Urothelium cell line (cell line): ENCODE results near the gene SLC15A3.

Experiments
- DNase-seq: peaks from one replicate; pipeline ENCODE4 v3.0.0; 2011; ENCODE audit warnings: low spot score, mixed read lengths
- FAIRE-seq: peaks from 2 replicates; lab custom pipeline; 2011; peaks lifted over from hg19 to GRCh38; lab: Jason Lieb, UNC

Gene SLC15A3

DNA sequence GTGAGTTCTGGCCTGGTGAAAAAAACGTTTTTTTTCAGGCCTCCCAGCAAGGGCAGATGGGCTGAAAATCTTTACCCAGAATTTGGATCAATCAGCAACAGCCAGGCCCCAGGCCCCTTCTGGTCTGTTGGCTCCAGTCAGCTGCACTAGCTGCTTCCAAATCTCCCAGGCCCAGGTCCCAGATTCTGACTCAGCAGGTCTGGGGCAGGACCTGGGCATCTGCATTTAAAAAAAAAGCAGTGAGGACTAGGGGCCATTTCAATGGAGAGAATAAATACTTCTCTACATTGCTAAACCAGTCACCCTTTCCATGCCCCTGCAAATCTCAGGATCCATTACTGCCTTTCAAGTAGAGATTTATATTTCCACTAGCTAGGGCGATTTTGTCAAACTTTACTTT, 4.3 kb downstream of the SLC15A3 start:
- FAIRE-seq (no peak), DNase-seq (no peak)

DNA sequence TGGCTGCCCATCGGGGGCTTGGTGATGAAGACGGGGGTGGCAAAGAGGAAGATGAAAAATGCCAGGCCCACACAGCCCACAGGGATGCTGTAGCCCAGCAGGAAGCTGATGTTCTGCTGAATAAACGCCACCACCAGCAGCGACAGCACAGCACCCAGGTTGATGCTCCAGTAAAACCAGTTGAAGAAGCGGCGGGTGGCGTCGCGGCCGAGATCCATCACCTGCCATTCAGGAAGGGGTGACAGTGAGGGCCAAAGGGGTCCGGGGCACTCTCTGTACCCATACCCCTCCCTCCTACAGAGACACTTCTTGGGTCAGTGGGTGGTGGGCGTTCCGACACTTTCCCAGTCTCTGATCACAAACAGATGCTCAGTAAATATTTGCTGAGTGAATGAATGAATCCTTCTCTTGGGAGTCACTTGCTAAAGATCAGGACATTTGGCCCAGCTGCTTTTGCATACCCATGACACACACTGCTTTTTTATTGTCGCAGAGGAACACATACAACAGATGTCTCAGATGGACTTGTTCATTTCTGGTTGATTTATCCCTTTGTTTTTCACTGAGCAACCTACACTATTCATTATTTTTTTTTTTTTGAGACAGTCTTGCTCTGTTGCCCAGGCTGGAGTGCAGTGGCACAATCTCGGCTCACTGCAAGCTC, 5.2 kb downstream of the SLC15A3 start:
- DNase-seq, result no peak
- no peak for FAIRE-seq

DNA sequence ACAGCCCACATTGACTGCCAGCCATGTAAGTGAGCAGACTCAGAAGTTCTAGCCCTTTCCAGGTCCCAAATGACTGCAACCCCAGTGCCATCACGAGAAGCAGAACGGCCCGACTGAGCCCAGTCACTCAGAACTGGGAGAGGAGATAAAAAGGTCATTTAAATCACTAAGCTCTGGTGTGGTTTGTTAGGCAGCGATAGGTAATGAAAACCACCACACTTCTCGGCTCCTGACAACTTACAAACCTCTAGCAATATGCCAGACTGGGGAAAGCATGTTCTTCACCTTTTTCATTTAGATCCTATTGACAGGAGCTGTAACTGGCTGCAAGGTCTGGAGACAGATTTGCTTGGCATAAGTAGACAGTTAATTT, 6.7 kb downstream of the SLC15A3 start:
- FAIRE-seq, result no peak
- DNase-seq, result no peak

DNA sequence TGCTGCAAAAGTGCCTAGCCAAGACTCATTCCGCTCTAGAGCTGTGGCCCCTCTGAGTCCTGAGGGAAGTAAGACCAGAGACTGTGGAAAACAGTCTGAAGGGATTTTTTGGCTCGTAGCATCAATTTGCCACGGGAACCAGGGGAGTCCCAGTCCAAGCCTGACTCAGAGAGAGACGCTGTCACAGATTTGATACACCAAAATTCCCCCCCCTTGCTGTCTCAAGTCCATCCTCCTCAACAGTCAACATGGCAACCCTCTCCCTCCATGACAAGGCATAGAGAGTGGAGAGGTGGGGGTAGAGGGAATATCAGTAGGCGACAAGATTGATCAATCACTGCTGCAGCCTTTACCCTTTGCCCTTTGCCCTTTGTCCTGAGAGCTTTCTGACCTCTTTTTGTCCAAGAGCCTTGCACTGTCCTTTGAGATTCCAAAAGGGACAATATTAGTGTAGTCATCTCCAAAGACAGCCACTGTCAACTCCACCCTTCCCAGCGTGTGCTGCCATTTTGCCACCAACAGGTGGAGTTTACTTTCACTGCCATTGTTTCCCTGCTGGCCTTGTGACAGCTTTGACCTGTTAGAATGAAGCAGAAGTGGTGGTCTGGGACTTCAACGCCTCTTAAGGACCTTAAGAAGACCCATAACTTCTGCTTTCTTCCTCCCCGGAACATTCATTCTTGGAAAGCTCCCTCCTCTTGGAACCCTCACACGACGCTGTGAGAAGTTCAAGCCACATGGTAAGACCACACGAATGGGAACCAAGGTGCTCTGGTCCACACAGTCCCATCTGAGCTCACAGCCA, 7.3 kb downstream of the SLC15A3 start:
- FAIRE-seq (no peak), DNase-seq (no peak)

DNA sequence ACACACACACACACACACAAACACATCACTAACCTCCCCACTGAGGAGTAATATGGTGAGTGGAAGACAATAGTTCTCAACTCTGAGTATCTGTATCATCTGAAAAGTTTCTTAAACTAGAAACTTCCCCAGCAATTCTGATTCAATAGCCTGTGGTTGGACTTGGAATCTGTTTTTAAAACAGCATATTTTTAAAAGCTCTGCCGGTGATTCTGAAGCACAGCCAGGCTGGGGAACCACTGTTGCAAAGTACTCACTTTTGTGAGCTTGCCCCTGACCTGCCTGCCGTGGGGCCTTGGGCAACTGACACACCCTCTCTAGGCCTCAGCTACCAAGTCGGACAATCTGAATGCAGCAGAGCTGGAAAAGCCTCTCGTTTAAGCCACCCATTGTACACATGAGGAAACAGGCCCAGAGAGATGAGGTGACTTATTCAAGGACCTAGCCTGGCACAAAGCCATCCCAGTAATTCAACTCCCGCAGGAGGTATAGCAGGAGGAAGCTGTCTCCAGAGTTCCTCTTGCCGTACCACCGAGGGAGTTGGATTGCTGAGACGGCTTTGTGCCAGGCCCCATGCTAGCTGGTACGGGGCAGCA, 8.9 kb downstream of the SLC15A3 start:
- DNase-seq (no peak), FAIRE-seq (no peak)

DNA sequence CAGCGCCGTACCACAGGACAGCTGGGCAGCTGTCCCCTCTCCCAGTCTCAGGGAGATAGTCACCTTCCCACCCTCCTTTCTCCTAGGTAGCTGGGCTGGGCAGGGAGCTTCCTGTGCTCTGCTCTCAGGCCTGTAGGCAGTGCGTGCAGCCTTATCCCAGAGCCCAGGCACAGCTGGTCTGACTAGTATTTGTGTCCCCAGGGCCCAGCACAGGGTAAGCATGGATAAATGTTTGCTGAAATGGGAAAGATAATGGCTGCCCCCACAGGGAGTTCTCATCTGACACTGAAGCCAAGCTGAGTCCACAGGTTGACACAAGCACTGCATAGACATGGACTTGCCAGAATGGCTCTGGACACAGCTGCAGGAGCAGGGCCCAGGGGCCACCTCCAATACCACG, 9.8 kb downstream of the SLC15A3 start:
- DNase-seq, result no peak
- no peak for FAIRE-seq

DNA sequence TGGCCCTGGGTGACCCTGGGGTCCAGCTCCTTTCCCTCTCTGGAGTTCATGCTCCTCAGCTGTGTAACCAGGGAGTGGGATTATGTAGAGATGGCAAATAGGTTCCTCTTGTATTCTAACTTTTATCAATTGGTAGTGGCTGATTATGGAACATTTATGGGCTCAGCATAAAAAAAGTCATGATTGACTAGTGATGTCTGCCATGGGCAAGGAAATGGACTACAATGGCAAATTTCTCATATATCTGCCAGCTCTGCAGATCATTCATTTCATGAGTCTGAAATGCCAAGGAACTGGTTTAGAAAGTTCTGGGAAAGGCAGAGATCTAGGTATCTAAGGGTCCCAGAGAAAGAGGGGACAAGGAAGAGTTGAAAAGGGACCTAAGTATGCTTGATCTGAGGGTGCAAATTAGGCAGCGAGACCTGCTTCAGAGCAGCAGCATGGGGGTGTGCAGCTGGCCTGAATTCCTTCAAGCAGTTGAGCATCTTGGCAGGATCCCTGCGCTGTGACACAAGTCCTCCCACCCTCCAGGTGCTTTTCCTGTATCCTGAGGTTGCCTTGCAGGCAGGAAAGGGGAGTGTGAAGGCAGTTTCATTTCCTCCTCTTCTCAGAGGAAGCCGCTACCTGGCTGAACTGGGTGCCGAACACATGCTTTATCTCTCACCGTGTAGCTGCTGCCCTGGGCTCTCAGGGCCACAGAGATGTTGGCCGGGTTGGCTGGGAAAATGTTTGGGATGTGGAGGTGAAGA, 10.4 kb downstream of the SLC15A3 start:
- DNase-seq (no peak), FAIRE-seq (no peak)

DNA sequence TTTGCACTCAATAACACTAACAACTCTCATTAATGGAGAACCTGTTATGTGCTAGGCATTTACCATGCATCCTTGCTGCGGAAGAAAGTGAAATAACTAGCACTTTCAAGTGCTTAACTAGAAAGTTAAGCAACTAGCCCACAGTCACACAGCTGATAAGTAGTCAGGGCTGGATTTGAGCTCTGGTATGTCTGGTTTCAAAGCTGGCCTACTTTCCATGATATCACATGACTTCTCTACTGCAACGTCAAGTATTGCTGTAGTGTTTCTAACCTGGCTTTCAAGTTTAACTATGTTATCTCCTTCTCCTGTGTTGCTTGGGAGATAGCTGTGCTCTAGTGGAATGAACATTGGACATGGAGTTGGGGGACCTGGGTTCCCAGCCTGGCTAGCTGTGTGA, 12.1 kb downstream of the SLC15A3 start:
- no peak for FAIRE-seq
- DNase-seq, result no peak

DNA sequence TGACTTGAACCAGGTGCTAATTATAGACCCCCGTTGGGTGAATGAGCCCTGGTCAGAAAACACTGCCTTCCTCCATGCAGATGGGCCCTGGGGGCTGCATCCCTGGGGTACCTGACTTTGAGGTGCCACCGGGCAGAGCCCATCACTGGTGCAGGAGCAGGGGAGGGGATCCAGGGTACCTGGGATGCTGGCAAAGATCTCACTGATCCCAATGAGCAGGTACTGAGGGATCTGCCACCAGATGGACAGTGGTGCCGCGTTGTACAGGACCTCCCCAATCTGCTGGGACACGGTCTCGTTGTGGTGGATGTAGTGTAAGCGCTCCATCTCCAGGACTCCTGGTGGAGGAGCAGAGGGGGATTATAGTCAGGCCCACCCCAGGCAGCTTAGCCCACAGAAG, 12.7 kb downstream of the SLC15A3 start:
- FAIRE-seq (no peak), DNase-seq (no peak)

DNA sequence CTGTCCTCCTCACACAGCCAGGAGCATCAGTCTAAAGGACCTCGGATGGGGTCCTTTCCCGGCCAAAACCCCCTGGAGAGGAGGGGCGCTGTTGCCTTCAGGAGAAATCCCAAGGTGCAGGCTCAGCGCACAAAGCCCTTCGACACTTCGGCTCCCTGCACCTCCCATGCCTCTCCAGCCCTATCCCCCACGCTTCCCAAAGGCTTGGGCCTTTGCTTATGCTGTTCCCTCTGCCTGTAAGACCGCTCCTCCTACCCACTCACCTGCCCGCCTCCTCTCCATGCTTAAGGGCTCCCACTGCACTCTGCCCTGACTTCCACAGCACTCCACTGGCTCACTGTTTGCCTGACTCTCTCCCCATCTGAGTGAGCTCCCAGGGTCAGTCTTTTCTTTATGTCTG, 13.5 kb downstream of the SLC15A3 start:
- FAIRE-seq (no peak), DNase-seq (no peak)

DNA sequence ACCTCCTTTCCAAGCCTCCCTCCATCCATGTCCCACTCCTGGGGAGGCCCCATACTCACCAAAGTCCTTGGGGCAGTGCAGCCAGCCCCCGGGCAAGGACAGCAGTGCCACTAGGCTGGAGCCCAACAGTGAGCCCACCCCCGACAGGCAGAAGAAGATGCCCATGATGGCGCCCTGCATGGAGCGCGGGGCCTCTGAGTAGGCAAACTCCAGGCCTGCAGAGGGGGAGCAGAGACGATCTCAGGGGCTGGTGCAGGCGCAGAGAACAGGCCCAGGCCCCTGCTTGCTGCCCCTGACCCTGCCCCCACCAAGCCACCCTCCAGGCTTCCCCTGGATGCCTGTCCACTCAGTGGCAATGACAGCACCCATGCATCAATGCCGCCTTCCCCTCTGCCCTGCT, 14.2 kb downstream of the SLC15A3 start:
- DNase-seq (no peak), FAIRE-seq (no peak)

DNA sequence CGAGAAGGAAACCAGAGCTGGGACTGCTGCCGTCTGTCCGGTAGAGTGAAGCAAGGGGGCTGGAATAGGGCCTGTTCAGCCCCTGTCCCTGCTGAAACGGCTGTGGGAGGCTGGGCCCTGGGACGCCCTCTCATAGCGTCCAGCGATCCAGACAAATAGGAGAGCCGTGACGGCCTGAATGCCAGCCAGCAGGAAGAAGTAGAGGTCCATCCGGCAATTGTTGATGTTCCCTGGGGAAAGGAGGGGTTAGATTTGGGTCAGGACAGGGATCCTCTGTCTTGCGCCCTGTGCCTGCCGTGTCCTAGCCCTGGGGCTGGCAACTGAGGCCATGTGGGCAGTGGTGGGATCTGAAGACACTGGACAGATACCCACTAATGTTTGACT, 14.8 kb downstream of the SLC15A3 start:
- FAIRE-seq, result no peak
- DNase-seq, result no peak

DNA sequence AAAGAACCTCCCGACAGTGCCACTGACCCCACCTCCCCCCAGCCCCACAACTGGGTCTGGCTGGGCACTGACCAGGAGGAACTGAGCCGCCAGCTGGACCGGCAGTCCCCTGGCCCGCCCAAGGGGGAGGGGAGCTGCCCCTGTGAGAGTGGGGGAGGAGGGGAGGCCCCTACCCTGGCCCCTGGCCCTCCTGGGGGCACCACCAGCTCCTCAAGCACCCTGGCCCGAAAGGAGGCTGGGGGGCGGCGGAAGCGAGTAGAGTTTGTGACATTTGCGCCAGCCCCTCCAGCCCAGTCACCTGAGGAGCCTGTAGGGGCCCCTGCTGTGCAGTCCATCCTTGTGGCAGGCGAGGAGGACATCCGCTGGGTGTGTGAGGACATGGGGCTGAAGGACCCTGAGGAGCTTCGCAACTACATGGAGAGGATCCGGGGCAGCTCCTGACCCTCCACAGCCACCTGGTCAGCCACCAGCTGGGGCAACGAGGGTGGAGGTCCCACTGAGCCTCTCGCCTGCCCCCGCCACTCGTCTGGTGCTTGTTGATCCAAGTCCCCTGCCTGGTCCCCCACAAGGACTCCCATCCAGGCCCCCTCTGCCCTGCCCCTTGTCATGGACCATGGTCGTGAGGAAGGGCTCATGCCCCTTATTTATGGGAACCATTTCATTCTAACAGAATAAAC, 15.4 kb downstream of the SLC15A3 start:
- no peak for DNase-seq
- no peak for FAIRE-seq

DNA sequence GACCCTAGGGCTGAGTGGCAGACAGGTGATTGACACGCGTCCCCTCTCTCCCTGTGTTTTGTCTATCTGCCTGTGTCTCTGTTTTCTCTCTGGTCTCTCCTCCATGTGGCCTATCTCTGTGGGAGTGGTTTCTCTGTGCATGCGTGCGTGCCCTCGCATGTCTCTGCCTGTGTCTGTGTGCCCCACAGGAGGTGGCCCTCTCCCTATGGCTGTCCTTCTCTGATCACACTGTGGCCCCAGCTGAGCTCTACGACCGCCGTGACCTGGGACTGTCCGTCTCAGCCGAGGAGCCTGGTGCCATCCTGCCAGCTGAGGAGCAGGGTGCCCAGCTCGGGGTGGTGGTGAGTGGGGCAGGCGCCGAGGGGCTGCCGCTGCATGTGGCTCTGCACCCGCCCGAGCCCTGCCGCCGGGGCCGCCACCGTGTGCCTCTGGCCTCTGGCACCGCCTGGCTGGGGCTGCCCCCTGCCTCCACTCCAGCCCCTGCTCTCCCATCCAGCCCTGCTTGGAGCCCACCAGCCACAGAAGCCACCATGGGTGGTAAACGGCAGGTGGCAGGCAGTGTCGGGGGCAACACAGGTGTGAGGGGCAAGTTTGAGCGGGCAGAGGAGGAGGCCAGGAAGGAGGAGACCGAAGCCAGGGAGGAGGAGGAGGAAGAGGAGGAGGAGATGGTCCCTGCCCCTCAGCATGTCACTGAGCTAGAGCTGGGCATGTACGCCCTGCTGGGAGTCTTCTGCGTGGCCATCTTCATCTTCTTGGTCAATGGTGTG, 16.1 kb downstream of the SLC15A3 start:
- DNase-seq, result no peak
- FAIRE-seq, result no peak

DNA sequence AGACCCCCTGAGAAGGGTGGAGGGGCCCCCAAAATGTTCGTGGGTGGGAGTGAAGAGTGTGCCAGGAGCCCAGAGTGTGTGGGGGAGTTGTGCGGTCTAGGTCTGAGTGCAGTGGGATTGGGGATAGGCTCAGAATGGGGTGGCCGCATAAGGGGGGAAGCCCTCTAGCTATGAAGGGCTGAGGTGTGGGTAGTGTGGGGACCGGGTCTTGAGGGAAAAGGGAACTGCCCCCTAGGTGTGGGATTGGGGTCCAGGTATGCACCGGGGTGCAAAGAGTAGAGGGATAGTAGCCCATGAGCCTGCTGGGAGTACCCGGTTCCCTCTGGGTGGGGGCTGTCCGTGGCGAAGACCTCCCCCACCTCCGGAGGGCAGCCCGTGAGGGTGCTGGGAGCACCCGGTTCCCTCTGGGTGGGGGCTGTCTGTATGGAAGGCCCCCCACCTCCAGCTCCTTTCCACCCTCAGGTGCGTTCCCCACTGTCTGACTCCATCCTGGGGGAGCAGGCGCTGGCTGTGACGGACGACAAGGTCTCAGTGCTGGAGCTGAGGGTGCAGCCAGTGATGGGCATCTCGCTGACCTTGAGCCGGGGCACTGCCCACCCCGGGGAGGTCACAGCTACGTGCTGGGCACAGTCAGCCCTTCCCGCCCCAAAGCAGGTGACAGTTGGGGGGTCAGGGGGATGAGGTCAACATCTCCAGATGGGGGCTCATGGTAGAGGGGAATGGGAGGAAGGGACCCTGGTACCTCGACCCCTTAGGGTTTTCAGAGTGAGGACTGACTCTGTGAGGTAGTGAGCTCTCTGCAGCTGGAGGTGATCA, 17.0 kb downstream of the SLC15A3 start:
- FAIRE-seq, result no peak
- DNase-seq, result no peak

DNA sequence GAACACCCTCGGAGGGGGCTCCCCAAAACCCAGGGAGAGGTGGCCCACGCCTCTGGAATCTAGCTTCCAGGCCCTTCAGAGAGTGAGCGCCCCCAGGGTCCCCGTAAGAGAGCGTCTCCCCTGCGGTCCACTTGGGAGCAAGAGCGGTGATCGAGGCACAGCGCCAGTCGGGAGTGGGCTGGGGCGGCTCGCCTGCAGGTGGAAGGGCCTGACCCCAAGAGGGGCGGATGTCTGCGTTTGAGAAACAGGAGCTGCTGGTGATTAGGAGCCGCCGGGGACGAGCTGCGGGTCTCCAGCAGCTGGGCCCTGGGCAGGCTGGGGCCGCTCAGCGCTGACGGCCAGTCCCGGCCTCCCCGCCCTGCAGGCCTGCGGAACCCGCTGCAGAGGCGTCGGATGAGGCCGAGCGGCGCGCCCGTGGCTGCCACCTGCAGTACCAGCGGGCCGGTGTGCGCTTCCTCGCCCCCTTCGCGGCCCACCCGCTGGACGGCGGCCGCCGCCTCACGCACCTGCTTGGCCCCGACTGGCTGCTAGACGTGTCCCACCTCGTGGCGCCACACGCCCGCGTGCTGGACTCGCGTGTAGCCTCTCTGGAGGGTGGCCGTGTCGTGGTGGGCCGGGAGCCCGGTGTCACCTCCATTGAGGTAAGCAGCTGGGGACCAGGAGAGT, 17.7 kb downstream of the SLC15A3 start:
- no peak for DNase-seq
- no peak for FAIRE-seq

DNA sequence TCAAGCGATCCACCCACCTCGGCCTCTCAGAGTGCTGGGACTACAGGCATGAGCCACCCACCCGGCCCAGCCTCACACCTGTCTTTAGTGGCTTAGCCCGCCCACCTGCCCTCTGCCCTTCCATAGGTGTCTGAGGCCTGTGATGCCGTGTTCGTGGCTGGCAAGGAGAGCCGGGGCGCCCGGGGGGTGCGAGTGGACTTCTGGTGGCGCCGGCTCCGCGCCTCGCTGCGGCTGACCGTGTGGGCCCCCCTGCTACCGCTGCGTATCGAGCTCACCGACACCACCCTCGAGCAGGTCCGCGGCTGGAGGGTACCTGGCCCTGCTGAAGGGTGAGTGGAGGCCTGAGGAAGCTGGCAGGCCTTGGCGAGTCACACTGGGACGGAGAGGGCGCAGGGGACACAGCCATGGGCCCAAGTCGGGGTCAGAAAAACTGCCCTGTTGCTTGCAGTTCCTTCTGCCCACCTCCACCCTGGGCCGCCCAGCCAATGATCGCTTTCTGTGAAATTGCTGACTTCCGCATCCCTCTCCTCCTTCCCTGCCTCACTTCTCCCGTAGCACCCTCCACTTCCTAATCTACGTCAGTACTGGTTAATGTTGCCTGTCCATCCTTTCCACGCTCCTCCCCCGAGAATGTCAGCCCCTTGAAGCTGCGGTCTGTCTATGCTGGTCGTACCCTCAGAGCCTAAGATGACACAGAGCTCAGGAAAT, 18.4 kb downstream of the SLC15A3 start:
- FAIRE-seq (no peak), DNase-seq (no peak)

DNA sequence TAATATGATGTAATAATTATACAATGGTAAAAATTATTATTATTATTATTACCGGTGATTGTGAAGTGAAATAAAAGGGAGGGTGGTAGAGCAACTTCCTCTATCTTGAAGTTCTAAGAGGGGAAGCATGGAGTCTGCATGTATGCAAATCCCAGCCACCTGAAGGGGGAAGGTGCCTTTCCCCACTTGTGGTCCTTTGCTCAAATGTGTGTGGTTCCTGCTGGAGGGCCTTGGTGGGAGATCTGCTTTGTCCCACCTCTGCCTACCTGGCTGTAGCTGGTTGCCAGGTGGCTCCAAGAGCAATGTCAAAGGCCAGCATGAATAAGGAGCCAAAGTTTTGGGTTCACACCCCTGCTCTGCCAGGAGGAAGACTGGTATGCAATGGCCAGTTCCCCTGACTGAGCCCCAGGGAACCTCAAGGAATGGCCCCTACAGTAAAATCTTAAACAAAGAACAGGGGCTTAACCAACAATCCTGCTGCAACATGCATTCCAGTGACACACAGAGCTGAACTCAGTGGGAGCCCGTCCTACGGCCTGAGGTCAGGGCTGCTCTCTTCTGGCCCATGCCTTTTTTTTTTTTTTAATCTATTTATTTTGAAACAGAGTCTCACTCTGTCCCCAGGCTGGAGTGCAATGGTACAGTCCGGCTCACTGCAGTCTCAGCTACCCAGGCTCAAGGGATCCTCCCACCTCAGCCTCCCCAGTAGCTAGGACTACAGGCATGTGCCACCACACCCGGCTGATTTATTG, 19.2 kb downstream of the SLC15A3 start:
- DNase-seq, result no peak
- no peak for FAIRE-seq
